SKM-1 (cell line): ENCODE results near the gene ERP44.
"Not testable (repeated sequence)": the region's sequence is repeated elsewhere in the genome, so short reads cannot be mapped to it uniquely, and the experiment has no call there.

Source experiments
- DNase-seq: peaks from one replicate; lab custom pipeline; 2025; ENCODE audit not compliant: unreplicated experiment; lab: John Stamatoyannopoulos, UW

The ERP44 gene

DNA sequence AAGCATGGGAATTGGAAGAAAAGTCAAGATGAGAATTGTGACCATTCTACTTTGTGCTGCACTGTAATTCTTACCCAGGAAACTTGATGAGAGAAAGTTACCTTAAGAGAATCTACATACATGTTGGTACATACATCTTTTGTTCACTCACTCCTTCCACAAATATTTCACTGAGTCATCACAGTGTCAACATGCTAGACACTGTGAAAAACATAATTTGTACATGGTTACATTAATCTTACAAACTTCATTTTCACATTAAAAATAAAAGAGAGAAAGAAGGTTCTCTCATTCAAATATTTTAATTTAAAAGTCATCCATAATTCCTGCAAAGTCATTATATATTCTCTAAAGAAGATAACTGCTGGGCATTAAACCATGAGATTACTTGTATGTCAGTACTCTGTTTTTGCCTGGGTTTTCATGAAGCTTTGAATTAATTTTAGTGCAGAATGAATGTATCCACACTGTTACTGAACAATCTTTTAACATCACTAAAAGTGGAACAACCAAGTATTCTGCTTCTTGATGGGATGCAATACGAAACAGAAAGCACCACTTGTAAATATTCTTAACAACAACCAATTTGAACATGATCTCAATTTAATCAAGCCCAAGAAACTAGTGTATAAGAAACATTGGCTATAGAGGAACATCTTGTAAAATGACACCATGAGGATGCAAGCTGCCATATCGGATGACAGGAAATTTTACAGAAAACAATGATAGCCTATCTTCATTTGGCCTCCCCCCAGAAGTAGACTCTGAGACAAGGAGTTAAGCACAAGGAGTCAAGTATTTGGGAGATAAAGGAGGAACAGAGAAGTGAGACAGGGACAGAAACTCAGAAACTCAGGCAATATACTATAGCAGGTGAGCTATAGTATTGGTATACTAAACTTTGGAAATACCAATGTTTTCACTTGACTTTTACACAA lies 28.4 kb downstream of the ERP44 start:
- DNase-seq, result no peak

- not testable (repeated sequence) for DNase-seq
These were observed 29.7 kb downstream of the ERP44 start for GRCh38 chr9:100069068-100069467.

DNA sequence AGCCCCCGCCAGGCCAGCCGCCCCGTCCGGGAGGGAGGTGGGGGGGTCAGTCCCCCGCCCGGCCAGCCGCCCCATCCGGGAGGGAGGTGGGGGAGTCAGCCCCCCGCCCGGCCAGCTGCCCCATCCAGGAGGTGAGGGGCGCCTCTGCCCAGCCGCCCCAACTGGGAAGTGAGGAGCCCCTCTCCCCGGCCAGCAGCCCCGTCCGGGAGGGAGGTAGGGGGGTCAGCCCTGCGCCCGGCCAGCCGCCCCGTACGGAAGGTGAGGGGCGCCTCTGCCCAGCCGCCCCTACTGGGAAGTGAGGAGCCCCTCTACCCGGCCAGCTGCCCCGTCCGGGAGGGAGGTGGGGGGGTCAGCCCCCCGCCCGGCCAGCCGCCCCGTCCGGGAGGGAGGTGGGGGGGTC lies 30.8 kb downstream of the ERP44 start:
- DNase-seq, result not testable (repeated sequence)

GRCh38 chr9:100066539-100066938 lies 32.3 kb downstream of the ERP44 start:
- no peak for DNase-seq

- DNase-seq, result no peak
These were observed 33.8 kb downstream of the ERP44 start for GRCh38 chr9:100064872-100065581.

DNA sequence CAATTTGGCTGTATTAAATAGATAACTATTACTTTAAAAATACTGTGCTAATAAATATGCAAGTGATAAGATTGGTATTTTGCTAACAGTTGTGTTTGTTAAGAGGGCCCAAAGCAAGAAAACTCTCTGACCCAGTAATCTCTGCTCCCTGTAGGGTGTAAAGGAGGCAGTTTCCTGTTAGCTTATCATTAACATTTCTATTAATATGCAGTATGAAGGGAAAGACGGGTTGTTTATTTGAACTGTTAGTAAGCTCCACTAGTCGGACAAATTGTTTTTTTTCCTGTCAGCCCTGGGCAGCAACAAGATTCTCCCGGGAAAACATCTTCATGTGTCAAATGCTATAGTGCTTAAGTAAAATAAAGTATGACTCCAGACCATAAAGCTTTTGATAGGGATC lies 35.6 kb downstream of the ERP44 start:
- no peak for DNase-seq

DNA sequence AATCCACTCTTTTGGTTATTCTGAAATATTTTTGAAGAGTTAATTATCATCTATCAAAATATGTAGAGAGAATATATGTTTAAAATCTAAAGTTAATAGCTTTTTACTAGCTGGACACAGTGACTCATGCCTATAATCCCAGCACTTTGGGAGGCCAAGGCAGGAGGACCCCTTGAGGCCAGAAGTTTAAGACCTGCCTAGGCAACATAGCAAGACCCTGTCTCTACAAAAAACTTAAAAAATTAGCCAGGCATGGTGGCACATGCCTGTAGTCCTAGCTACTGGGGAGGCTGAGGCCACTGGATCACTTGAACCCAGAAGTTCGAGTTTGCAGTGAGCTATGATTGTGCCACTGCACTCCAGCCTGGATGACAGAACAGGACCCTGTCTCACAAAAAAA lies 36.1 kb downstream of the ERP44 start:
- not testable (repeated sequence) for DNase-seq

- no peak for DNase-seq
These were observed 39.9 kb downstream of the ERP44 start for GRCh38 chr9:100058699-100059579.

DNA sequence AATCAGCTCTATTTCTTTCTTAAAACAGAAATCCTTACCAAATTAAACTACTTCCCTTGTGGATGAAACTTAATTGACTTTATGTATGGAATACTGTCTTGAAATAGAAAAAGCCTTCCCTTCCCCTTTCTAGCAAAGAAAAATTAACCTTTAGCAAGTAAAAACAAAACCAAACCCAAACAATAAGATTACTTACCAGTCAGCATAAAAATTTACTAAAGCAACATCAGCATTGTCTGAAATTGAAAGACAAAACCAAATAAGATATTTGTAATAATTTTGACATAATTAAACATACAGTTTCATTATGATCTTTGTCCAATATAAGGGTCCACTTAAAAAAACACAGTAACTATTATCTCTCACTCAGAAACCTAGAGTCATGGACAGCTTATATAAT lies 41.2 kb downstream of the ERP44 start:
- no peak for DNase-seq

GRCh38 chr9:100056561-100056960 lies 42.2 kb downstream of the ERP44 start:
- no peak for DNase-seq

GRCh38 chr9:100052375-100052774 lies 46.4 kb downstream of the ERP44 start:
- no peak for DNase-seq

GRCh38 chr9:100049551-100049950 lies 49.2 kb downstream of the ERP44 start:
- DNase-seq, result no peak

DNA sequence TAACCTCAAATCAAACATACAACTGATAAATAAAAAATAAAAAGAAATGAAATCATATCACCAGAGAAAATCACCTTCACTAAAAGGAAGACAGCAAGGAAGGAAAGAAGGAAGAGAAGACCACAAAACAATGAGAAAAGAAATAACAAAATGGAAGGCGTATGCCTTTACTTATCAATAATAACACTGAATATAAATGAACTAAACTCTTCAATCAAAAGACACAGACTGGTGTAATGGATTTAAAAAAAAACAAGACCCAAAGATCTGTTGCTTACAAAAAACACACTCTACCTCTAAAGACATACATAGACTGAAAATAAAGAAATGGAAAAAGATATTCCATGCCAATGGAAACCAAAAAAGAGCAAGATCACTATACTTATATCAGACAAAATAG lies 60.3 kb downstream of the ERP44 start:
- no peak for DNase-seq

GRCh38 chr9:100033877-100034551 lies 64.8 kb downstream of the ERP44 start:
- no peak for DNase-seq

DNA sequence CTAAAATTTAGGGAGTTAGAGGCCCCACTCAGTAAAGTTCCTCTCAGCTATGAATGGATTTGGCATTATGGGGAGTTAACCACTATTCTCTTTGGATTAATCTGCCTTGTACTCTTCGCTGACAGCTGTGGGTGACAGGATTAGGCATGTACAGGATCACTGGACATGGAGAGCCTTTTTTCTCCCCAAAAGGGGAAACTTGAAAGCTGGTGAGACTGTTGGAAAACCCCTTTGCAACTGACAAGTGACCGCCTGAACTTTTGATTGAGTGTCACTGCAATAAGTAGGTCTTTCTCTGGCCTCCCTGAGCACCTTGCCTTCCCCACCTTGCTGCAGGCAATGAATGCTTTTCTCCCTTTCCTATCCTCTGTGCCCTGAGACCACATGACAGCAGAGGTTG lies 68.3 kb downstream of the ERP44 start:
- DNase-seq, result no peak

GRCh38 chr9:100029251-100029650 lies 69.5 kb downstream of the ERP44 start:
- no peak for DNase-seq

DNA sequence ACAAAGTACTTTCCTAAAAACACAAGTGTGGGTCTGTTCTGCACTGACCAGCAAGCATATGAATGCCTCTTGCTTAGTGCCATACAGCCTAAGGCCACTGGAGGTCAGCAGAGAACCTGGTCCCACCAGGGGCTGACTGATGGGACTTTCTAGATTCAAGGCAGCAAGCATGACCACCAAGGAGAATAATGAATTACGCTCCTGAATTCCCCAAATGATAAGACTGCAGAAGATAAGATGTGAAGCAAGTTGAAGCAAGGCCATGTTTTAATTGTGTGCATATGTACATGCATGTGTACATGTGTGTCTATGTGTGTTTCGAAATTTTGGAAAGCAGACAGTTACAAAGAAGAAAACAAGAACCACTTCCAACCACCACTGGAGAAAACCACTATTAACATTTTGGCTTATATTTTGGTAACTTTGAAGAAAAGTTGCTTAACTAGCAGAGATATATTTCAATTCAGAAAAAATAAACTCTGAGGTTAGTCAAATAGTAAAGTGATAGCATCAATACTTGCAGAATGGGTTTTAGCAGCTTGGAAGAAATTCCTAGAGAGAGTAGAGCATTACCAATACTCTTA lies 70.5 kb downstream of the ERP44 start:
- peak; percentile 1 for DNase-seq

DNA sequence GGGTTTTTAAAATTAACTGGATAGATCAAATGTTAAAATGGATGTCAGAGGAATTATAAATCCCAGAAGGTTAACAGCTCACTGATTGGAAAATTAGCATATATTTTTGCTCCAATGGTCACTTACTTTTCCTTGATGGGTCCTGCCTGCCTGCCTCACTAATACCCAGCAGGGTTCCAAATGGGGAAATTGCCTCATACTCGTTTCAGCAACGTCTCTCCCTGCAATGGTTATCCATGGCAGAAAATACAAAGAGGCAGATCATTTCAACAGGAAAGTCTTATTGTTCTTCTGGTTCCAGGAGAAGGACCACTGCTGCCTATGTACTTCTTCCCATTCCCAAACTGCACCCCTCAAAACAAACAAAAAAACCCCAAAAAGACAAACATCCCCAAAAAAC lies 71.3 kb downstream of the ERP44 start:
- no peak for DNase-seq

DNA sequence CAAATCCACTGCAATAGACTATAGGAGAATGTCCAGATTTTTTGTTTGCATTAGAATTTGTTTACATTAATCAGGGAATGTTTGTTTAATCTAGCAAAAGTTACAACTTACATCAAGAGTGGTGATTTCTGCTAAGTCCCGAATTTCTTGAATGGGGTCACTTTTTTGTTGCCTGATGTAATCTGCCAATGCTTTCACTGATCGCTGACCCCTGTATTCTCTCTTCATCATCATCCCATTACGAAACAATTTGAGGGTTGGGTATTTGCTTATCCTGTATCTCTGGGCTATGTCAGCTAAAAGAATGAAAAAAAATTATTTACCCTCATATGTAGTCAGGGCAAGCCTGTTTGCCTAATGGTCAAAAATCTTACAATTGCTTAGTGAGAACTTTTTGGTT lies 76.9 kb downstream of the ERP44 start:
- no peak for DNase-seq

DNA sequence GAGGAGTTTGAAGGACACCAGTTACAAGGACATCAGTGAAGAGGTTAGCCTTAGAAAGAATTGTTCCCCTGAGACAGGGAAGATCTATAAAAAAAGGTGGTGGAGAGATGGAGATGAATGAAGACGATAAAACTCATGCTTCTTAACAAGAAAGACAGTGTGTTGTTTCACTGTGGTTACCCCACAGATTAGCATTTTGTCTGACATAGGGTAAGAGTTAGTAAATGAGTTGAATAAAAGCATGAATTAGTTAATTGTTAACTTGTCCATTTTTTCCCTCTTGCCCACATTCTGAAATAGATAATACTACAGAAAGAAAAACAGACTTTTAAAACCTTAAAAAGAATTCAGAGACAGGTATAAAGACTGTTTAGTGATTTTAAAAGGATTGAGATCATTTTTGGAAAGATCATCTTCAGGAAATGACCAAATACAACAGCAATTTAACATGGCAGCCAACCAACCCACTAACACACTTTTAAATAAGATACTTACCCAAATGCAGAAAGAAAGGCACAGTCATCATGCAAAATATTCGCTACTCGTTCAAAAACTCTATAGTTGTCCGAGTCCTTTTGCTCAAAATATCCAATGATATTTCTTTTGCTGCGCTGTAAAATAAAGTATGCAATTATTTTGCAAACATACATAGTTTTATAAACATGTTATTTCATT lies 78.5 kb downstream of the ERP44 start:
- no peak for DNase-seq
